ENCODE results near the gene SMIM35.
A peak's percentile ranks its signal among the peaks of the same experiment; 100 is the strongest.
"Not testable (repeated sequence)": the region's sequence is repeated elsewhere in the genome, so short reads cannot be mapped to it uniquely, and the experiment has no call there.

SMIM35 gene

GRCh38 chr11:118007563-118008270 is 79.0 kb downstream of the SMIM35 start:
- H3K9me3 Mint-ChIP-seq; H3K36me3 Mint-ChIP-seq (ENCODE audit: low read depth); intact Hi-C loops (cut with micrococcal nuclease); H3K27me3 Mint-ChIP-seq: not testable (repeated sequence)
- Mint-ChIP-seq H3K4me3 (peak overlapping the region; percentile 49), H3K27ac (peak overlapping the region; percentile 92), H3K4me1 (ENCODE audit: low read depth) (peaks cover 97% of the 10 kb centered on the region)

GRCh38 chr11:118007040-118007439 is 79.7 kb downstream of the SMIM35 start:
- intact Hi-C loops (cut with micrococcal nuclease) = no loop called here
- H3K27ac Mint-ChIP-seq = peak overlapping the region; percentile 92
- peak overlapping the region; percentile 22 for H3K4me3 Mint-ChIP-seq

GRCh38 chr11:118006153-118006534 is 80.6 kb downstream of the SMIM35 start:
- H3K4me1 Mint-ChIP-seq (ENCODE audit: low read depth) = peaks cover 97% of the 10 kb centered on the region
- H3K9me3 Mint-ChIP-seq = peaks cover 7% of the 10 kb centered on the region
- intact Hi-C loops (cut with micrococcal nuclease) = no loop called here
- no peaks in the 10 kb centered on the region for H3K27me3 Mint-ChIP-seq
- peak overlapping the region; percentile 92 for H3K27ac Mint-ChIP-seq
- peaks cover 13% of the 10 kb centered on the region for H3K36me3 Mint-ChIP-seq (ENCODE audit: low read depth)
- peak overlapping the region; percentile 24 for H3K4me3 Mint-ChIP-seq

More at GRCh38 chr11:118007040-118007439, 79.7 kb downstream of the SMIM35 start:
- Mint-ChIP-seq H3K36me3 (ENCODE audit: low read depth) (peaks cover 9% of the 10 kb centered on the region), H3K27me3 (no peaks in the 10 kb centered on the region), H3K9me3 (peaks cover 7% of the 10 kb centered on the region), H3K4me1 (ENCODE audit: low read depth) (peaks cover 97% of the 10 kb centered on the region)

GRCh38 chr11:118005224-118006152 is 81.3 kb downstream of the SMIM35 start:
- Mint-ChIP-seq H3K36me3 (ENCODE audit: low read depth) (peaks cover 19% of the 10 kb centered on the region), H3K27ac (peak overlapping the region; percentile 92), H3K4me3 (peak overlapping the region; percentile 24), H3K4me1 (ENCODE audit: low read depth) (peaks cover 97% of the 10 kb centered on the region), H3K27me3 (no peaks in the 10 kb centered on the region), H3K9me3 (peaks cover 7% of the 10 kb centered on the region)
- intact Hi-C loops (cut with micrococcal nuclease) = no loop called here

- intact Hi-C loops (cut with micrococcal nuclease) = loop anchor here (5.0 kb wide), 1 partner anchor 48 kb away; no protein-coding TSS in a partner anchor
- Mint-ChIP-seq H3K27me3 (no peaks in the 10 kb centered on the region), H3K27ac (peak overlapping the region; percentile 92), H3K36me3 (ENCODE audit: low read depth) (peaks cover 27% of the 10 kb centered on the region), H3K9me3 (peaks cover 7% of the 10 kb centered on the region), H3K4me1 (ENCODE audit: low read depth) (peaks cover 97% of the 10 kb centered on the region), H3K4me3 (no peak overlapping the region)
Observed at GRCh38 chr11:118004543-118005223, 82.1 kb downstream of the SMIM35 start.

- intact Hi-C loops (cut with micrococcal nuclease) = loop anchor here (1.0 to 5.0 kb wide), 3 partner anchors 9 to 49 kb away; no protein-coding TSS in a partner anchor
- Mint-ChIP-seq H3K27me3 (no peaks in the 10 kb centered on the region), H3K27ac (peak overlapping the region; percentile 92), H3K36me3 (ENCODE audit: low read depth) (peaks cover 40% of the 10 kb centered on the region), H3K4me3 (no peak overlapping the region), H3K4me1 (ENCODE audit: low read depth) (peaks cover 97% of the 10 kb centered on the region), H3K9me3 (peaks cover 7% of the 10 kb centered on the region)
Observed at GRCh38 chr11:118003456-118003855, 83.3 kb downstream of the SMIM35 start.

GRCh38 chr11:118002541-118003423 is 84.0 kb downstream of the SMIM35 start:
- peaks cover 46% of the 10 kb centered on the region for H3K36me3 Mint-ChIP-seq (ENCODE audit: low read depth)
- H3K27me3 Mint-ChIP-seq = no peaks in the 10 kb centered on the region
- peaks cover 7% of the 10 kb centered on the region for H3K9me3 Mint-ChIP-seq
- H3K27ac Mint-ChIP-seq = peak overlapping the region; percentile 92
- intact Hi-C loops (cut with micrococcal nuclease) = loop anchor here (1.0 to 5.0 kb wide), 3 partner anchors 10 to 50 kb away; no protein-coding TSS in a partner anchor
- peaks cover 97% of the 10 kb centered on the region for H3K4me1 Mint-ChIP-seq (ENCODE audit: low read depth)
- H3K4me3 Mint-ChIP-seq = no peak overlapping the region

GRCh38 chr11:118002010-118002540 is 84.7 kb downstream of the SMIM35 start:
- Mint-ChIP-seq H3K36me3 (ENCODE audit: low read depth) (peaks cover 53% of the 10 kb centered on the region), H3K4me1 (ENCODE audit: low read depth) (peaks cover 97% of the 10 kb centered on the region), H3K9me3 (peaks cover 7% of the 10 kb centered on the region), H3K4me3 (peak overlapping the region; percentile 14), H3K27ac (peak overlapping the region; percentile 92), H3K27me3 (no peaks in the 10 kb centered on the region)
- intact Hi-C loops (cut with micrococcal nuclease) = loop anchor here (2.0 to 5.0 kb wide), 2 partner anchors 13 to 50 kb away; no protein-coding TSS in a partner anchor

- Mint-ChIP-seq H3K9me3 (peaks cover 7% of the 10 kb centered on the region), H3K27me3 (no peaks in the 10 kb centered on the region), H3K36me3 (ENCODE audit: low read depth) (peaks cover 59% of the 10 kb centered on the region), H3K4me1 (ENCODE audit: low read depth) (peaks cover 97% of the 10 kb centered on the region), H3K4me3 (no peak overlapping the region), H3K27ac (peak overlapping the region; percentile 92)
- intact Hi-C loops (cut with micrococcal nuclease) = loop anchor here (5.0 kb wide), 1 partner anchor 51 kb away; no protein-coding TSS in a partner anchor
Observed at GRCh38 chr11:118001494-118001971, 85.2 kb downstream of the SMIM35 start.

- no peak overlapping the region for H3K4me3 Mint-ChIP-seq
- H3K27ac Mint-ChIP-seq = peak overlapping the region; percentile 92
- intact Hi-C loops (cut with micrococcal nuclease) = loop anchor here (5.0 kb wide), 1 partner anchor 51 kb away; no protein-coding TSS in a partner anchor
- peaks cover 7% of the 10 kb centered on the region for H3K9me3 Mint-ChIP-seq
- peaks cover 97% of the 10 kb centered on the region for H3K4me1 Mint-ChIP-seq (ENCODE audit: low read depth)
- H3K36me3 Mint-ChIP-seq (ENCODE audit: low read depth) = peaks cover 66% of the 10 kb centered on the region
- no peaks in the 10 kb centered on the region for H3K27me3 Mint-ChIP-seq
Observed at GRCh38 chr11:118000850-118001228, 85.9 kb downstream of the SMIM35 start.

GRCh38 chr11:118000067-118000849 is 86.5 kb downstream of the SMIM35 start:
- Mint-ChIP-seq H3K9me3 (peaks cover 7% of the 10 kb centered on the region), H3K4me3 (peak overlapping the region; percentile 17), H3K36me3 (ENCODE audit: low read depth) (peaks cover 72% of the 10 kb centered on the region), H3K27me3 (no peaks in the 10 kb centered on the region), H3K4me1 (ENCODE audit: low read depth) (peaks cover 97% of the 10 kb centered on the region), H3K27ac (peak overlapping the region; percentile 92)
- intact Hi-C loops (cut with micrococcal nuclease) = loop anchor here (5.0 kb wide), 1 partner anchor 52 kb away; no protein-coding TSS in a partner anchor

Data from dendritic cell treated with granulocyte-macrophage colony-stimulating factor and Interleukin-4, amounts not matched to agents 40 ng/mL and 50 ng/mL, for 4 days (primary cell).